Measurements from ENCODE around the gene CABLES2.
A peak's percentile ranks its signal among the peaks of the same experiment; 100 is the strongest.

CABLES2 gene

DNA sequence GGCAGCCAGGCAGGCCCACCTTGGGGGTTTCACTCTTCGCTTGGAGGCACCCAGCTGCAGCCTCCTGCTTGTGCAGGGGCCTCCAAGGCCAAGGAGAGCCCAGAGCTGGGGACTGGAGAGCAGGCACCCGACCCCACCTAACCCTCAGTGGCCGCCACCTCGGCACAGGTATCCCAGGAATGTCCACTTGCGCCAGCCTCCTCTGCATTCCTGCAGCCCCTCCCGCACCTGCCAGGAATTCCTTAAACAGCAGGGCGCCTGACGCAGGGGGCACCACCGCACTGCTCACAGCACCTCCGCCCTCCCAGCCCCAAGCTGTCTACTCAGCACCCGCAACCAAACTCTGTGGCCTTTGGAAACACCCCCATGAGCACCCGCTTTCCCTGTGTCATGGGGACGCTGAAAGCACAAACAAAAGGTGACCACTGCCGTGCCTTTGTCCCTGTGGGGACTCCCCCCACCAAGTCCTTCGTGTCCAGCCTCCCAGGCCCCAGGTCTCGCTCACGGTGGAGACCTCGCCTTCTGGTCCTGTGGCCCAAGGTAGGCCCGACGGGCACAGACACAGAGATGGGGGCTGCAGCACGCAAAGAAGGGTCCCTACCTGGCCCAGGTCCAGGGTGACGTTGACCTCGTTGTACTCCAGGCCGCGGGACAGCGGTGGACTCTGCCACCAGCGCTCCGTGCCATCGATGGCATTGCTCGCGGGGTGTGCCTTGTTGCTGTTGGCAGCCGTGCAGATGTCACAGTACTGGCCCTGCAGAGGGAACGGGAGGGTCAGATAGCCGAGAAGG is 45.1 kb downstream of the CABLES2 start:
- peak; percentile 62 for DNase-seq (ENCODE audit: low spot score)

DNA sequence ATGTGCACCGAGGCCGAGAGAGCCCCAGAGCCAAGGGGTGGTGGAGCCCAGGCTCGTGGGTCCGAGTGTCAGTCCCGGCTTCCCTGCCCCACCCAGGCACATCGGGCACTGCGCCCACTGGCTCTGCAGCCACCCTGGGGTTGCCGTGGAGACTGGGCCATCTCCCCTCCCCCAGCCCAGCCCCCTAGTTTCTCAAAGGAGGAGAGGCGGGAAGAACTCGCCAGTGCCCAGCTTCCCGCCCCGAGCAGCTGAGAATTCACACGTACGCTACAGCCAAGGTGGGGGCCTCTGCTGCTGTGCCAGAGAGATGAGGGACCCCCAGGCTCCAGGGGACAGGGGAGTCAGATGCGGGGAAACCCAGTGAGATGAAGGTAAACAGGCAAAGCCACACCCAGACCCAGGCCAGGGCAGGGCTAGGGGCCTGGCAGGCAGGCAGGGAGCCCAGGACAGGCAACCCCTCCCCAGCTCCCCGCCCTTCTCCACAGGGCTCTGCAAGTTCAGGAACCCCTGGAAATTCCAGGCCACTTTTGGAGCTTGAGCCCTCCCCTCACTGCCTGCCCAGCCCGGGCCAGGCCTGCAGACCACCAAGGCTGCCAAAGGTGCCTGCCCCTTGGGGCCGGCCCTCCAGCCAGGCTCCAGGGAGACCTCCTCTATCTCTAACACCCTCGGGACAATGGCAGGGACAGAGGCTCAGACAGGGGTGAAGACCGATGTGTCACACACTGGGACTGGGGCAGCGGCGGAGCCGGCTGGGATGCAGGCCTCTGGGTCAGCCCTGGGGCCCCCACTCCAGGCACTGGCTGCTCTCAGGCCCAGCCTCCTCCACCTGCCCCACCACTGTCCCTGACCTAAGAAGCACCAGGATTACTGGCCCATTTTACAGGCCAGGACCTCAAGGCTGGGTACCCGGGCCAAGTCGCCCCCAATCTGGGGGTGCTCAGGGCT is 46.0 kb downstream of the CABLES2 start:
- no peak for DNase-seq (ENCODE audit: low spot score)

DNA sequence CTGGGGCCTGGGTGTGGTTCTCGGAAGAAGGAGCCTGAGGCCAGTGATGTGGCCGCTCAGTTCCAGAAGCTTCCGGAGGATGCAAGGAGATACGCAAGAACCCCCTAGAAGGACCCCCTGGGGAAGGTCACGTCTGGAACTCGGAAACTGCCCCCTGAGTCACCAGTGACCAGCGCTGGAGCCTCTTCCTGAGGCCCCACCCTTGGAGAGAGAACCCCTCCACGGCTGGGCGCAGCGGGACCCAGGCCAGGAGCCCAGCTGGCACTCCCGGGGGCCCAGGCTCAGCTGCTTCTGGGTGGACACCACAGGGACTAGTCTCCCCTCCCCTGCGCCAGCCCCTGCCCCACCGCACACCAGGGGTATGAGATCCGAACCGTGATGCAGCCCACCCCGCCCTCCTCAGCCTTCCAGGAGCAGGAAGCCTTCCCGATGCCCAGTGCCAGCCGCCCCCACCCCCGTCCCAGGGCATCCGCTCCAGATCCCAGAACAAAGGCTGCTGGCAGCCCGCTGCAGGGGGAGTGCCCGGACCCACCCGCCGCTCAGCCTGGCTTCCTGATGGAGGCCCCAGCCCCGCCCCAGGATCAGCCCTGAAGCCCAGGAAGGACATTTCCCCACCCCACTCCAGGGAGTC is 47.5 kb downstream of the CABLES2 start:
- no peak for DNase-seq (ENCODE audit: low spot score)

DNA sequence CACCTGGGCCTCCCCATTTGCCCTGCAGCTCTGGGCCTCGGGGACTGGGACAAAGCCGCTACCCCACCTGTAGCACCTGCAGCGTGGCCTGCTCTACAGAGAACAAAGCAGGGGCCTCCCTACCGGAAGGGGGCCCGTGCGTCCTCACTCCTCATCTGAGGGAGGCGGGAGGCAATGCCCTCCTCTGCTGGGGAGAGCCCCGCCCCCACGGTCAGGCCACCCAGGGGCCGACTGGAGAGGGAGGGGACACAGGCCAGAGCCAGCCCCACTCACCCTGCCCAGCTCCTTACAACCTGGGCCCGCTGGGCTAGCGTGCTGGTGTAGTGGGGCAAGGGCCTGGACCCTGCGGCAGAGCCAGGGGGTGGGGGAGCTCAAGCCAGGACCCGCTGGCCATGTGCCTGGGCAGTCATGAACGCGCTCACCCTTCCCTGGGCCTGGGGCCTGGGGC is 48.0 kb downstream of the CABLES2 start:
- no peak for DNase-seq (ENCODE audit: low spot score)

DNA sequence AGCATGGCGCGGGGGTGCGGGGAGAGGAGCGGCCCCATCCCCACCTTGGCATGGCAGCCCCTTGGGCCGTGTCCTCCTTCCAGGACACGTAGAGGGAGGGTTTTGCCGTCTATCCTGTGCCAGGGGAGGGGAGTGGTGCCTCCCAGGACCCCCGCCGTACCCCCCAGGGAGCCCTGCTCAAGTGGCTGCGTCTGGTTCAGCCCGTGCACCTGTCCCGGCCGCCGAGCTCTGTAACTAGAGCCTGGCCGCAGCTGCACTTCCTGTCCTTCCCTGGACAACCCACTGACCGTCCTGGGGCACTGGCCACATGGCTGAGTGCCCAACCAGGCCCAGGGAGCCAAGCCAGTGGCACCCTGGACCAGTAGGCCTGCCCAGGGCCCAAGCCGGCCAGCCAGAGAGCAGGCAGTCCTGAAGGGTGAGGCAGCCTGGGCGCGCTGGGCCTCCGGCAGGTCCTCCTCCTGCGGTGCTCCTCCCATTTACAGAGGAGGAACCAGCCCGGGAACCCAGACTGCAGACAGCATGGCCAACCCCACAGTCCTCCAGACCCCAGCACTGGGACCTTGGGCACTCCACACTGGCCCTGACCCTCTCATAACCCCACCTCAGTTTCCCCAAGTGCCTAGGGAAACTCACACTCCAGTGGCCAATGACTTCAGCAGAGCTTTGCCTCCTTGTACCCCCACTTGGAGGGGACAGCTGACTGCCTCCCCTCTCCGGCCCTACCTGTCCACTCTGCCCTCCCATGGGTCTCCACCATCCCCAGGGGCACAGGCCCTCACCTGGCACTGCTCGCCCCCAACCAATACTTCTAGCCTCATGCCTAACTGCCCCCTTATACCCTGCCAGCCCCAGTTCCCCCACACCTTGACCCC is 48.7 kb downstream of the CABLES2 start:
- no peak for DNase-seq (ENCODE audit: low spot score)

DNA sequence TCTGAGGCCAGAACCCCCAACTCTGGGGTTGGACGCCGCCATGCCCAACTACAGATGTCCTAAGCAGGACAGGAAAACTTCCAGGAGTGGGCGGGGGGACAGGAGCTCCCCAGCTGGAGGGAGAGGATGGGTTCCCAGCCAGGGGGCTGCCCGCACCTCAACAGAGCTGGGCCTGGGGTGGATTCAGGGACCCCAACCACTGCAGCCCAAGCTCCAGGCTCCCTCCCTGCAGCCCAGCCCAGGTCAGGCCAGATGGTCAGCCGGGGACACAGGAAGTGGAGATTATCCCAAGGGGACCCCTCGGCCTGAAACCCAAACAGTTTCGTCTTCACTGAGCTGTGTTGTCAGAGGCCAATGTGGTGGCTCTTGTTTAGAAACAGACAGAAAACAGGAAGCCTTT is 49.4 kb downstream of the CABLES2 start:
- no peak for DNase-seq (ENCODE audit: low spot score)

DNA sequence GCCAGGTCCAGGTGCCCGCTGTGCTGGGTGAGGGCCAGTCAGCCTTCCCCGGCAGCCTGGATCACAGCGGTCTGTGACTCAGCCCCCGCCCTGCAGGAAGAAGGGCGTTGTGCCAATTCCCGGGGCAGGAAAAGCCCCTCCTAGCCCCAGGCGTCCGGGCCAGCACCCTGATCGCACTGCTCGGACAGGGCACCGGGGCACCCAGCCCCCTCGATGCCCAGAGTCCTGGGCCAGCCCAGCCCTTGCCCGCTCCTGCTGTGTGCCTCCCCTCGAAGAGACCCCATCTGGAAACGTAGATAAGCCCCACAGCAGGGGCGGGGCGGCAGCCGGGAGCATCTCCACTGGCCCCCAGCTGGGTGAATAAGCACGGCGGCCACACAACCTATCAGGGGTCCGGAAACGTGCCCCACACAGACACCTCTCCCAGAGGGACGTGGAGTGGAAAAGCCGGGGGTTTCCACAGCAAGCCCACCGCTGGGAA is 49.9 kb downstream of the CABLES2 start:
- DNase-seq (ENCODE audit: low spot score) = no peak

DNA sequence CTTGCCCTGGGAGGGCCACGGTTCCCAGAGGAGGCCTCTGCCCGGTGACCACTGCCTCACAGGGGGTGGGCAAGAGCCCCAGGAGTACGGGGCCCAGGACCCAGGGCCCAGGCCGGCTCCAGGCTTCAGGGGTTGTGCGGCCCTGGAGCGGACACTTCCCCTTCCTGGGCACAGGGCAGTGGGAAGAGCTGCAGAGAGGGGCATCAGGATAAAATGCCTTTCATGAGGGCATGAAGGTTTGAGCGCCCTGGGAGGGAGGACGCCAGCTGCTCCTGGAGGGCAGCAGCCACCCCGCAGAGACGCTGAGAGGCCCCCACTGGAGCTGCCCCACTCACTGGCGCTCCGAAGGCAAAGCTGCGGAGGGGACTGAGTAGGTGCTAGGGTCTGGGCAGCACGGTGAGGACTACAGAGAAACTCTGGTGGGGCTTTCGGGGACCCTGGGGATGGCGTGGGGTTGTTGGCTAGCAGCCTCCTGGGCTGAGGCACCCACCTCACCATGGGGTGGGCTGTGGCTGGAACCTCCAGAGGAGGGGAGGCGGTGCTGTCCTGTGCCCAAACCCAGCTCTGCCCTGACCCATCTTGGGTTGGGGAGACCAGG is 50.4 kb downstream of the CABLES2 start:
- no peak for DNase-seq (ENCODE audit: low spot score)

DNA sequence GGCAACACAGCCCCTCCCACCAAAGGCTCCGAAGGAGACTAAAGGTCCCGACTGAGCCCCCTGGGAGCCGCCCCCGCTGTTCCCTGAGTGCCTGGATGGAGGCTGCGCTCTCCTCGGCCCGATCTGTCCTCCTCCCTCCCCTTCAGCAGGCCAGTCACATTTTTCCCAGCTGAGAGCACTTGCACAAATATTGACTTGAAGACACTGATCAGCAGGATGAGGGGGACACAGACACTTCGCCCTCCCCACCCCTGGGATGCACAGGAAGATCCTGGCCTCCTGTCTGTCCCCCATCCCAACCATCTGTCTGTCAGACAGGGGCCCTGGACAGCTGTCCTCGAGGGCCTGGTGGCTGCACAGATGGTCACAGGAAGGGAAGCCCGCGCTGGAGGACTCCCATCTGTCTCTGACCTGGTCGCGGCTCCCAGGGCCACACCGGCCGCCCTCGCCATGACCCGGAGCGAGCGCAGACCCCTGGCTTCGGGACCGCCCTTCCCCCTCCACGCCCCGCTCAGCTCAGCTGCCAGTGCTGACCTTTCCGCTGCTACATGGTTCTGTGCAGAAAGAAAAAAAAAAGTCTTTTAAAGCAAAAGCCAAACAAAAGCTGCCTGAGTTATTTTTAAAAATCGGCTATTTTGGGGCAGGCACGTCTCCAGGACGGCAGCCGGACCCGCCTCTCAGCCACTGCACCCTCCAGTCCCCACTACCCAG is 51.1 kb downstream of the CABLES2 start:
- DNase-seq (ENCODE audit: low spot score) = no peak

DNA sequence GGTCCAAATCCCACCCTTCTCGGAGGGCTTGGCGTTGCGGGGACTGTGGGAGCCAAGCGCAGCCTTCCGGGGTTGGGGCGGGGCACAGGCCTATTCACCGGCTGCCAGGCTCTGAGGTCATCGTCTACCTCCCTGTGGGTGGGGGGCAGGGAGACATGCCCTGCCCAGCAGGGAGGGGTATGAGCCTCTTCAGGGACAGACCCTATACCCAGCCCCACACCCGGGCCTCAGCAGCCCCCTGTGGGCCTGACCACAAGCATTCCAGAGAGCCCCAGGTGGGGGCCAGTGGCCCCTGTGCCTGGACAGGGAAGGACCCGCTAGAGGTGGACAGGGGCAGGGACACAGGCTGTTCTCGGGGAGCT is 51.6 kb downstream of the CABLES2 start:
- DNase-seq (ENCODE audit: low spot score) = no peak

DNA sequence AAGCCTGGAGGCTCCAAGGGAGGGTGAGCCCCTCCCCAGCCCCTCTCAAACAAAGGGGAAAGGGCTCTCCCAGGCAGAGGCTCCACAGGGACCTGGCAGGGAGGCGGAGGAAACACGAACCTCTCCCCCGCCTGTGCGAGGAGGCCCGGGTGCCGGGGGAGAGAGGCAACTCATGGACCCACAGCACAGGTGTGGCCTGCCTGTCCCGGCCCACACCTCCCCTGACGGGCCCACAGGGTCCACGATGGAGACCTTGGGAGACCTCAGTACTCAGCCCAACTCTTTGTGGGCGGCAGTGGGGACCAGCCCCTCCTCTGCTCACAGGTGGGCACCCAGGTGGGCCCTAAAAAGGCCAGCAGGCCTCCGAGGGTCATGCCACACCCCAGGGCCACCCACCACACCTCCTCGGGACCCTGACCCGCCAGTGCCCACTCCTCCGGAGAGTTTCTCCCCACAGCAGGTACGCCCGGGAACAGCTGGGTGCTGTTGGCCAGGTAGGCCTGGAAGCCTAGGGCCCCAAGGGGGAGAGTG is 52.2 kb downstream of the CABLES2 start:
- no peak for DNase-seq (ENCODE audit: low spot score)

DNA sequence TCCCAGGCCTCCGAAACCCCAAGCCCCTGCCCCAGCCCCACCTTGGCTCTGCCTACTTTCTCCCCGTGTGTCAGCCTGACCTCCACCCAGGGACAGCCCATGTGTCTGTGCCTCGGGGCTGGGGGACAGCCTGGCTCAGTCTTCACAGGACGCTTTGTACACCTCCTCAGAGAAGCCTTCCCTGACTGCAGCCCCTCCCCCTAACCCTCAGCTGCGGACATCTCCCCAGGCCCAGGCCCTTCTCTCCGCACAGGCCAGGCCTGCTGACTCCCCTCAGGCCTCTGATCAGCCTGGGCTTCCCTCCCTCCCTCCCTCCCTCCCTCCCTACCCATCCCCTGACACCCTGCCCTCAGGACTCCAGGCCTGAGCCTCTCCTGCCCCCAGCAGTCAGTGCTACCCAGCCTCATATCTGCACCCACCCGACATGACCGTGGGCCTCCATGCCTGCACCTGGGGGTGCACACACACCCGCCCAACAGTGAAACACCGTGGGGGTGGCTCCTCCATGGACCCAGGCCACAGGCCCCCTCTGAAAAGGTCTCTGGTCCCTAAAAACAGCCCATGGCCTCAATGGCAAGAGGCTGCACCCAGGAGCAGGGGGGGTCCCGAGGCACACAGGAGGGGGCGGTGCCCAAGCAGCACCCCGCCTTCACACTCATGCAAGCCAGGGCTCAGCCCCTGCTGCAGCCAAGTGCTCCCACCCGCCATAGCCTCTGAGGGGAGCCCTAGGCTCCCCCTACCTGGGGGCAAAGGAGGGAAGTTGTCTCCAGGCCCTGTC is 52.9 kb downstream of the CABLES2 start:
- no peak for DNase-seq (ENCODE audit: low spot score)

DNA sequence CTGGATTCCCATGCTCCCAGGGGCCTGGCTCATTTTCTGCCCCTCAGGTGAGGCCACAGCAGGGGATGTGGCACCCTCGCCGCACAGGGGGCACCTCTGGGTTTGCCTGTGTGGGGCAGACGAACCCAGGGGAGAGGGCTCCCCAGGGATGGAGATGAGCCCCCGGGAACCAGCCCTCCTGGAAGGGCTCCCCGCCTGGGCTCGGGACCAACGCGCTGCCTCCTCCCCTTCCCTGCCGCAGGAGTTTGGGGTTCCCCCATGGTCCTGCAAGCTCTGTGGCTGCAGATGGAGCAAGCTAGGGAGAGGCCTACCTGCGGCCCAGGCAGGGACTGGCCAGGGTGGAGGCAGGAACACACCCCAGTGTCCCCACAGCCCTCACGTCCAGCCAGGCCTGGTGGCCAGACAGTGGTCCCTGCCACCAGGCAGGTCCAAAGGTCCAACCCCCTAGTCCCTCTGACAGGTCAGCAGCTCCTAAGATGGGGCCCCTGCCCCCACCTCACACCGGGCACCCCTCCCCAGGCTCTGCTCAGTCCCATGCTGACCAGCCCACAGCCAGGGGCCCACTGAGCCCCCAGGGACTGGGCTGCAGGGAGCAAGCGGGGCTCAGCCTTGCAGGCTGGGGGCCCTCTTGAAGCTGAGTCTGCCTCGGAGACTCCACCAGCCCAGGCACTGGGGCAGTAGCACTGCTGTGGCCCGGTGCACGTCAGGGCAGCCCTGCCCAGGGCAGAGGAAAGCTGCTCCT is 53.6 kb downstream of the CABLES2 start:
- no peak for DNase-seq (ENCODE audit: low spot score)

DNA sequence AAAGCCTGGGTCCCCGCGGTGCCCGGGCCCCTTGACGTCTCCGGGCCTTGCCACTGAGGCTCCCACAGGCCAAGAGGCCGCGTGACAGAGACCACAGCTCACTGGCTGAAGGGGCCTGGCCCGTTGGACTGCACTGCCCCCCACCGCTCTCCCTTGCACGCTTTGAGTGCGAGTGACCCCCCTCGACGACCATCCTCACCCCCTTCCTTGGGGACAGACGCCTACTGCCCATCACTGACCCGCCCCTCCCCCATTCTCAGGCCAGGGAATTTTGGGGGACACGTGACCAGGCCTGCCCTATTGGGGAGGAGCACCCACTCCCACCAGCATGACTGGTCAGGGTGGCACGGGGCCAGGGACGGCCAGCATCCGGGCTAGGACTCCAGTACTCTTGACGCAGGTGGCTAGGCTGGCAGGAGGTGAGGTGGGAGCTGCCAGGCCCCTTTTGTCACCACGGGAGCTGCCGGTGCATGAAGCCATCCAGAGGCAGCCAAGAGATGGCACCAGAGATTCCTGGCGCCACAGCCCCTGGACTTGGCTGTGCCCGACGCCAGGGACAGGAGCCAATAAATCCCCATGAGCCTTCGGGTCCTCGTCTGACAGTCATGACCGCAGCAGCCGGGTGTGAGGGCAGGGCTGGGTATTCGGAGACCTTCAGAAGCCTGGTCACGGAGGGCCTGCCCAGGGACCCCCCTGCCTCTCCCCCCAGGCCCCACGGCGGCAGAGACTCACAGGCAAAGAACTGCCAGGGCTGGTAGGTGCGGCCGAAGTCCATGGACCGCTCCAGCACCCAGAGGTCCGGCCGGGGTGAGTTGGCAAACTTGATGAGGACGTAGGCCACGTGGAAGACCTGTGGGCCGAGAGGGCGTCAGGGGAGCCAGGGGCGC is 54.4 kb downstream of the CABLES2 start:
- DNase-seq (ENCODE audit: low spot score) = no peak

DNA sequence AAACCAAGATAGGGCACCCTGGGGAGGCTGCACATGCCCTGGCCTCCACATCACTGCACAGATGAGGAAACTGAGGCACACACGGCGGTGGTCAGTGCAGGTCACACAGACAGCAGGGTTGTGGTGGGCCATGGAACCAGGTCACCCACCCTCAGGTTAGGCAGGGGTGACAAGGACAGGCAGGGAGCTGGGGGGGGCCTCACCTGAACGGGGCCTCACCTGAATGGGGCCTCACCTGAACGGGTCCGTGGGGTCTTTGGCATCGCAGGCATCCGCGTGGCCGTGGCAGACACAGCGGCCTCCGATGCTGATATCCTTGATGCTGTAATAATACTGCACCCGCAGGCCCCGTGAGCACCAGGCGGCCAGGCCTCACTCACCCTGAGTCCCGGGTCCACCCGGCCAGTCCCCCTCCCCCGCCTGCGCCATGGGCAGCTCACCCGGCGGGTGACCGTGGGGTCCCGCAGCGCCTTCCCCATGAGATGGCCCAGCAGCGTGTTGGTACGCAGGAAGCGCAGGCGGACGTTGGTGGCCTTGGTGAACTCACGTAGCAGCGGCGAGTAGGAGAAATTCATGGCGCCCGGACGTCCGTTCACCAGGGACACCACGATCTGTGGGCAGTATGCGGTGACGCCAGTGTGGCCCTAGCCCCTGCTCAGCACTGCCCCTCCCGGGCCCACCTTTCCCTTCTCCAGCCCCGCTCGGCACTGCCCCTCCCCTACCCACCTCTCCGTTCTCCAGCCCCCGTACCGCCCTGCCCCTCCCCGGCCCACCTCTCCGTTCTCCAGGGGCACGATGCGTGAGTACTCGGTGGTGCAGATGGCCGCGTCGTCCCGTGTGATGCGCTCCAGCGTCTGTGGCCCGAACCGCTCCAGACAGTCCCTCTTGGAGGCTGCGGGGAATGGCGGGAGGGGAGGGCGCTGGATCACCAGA is 55.4 kb downstream of the CABLES2 start:
- DNase-seq (ENCODE audit: low spot score) = no peak

DNA sequence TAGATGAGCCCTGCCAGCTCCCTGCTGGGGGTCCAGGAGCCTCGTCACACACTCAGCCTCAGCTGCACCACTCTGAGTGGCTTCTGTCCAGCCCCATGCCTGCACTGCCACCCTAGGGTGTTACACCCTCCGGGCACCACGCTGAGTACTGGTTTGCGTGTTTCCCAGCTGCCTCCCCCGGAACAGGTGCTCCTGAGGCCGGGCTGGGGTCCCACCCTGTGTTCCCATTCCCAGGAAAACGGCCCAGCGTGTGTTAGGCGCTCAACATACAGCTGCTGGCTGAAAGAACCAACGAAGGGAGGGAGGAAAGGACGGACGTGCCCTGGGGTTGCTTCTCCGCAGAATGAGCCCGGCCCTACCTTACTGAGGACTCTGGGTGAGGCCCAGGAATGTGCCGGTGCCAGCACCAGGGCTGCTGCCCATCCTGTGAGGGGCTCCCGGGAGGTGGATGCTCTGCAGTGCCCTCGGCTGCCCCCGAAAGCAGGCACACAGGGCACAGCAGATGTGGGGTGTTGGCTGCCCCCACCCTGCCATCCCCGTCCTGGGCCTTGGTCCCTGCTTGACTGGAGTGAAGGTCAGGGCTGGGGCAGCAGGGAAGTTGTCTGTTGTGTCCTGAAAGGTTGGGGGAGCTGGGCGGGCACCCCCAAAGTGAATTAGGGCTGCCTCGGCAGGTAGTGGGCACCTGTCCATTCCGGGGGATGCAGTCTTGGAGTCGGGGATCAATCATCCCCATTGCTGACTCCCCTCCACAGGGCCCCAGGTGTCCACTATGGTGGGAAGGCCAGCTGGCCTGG is 56.3 kb downstream of the CABLES2 start:
- no peak for DNase-seq (ENCODE audit: low spot score)

Data from HuH-7 (cell line).